Bronchial epithelial cell (primary cell): ENCODE data around the gene KIFAP3. TPM values are rescaled to one million over a fixed set of nuclear protein-coding genes. Genes with fewer than 3 reads are reported as not detected.

ENCODE experiments used
- DNase-seq: peaks from one replicate; pipeline ENCODE4 v3.0.0-alpha.2; 2010; ENCODE audit warnings: low read depth
- FAIRE-seq: peaks from 2 replicates; lab custom pipeline; 2011; peaks lifted over from hg19 to GRCh38; lab: Jason Lieb, UNC
- H3K27me3 ChIP-seq: 2 replicates; pipeline ENCODE4 v1.5.1; 2011; ENCODE audit warnings: low read length; ENCODE audit not compliant: control insufficient read depth, insufficient read depth
- H3K36me3 ChIP-seq: 2 replicates; pipeline ENCODE4 v1.5.1; 2011; ENCODE audit warnings: low read length; ENCODE audit not compliant: control insufficient read depth, insufficient read depth
- H3K4me3 ChIP-seq: 2 replicates; pipeline ENCODE4 v1.5.1; 2011; ENCODE audit warnings: mild to moderate bottlenecking, low read depth, low read length, control low read depth
- total RNA-seq: library from RNA; depleted of rRNA; stranded (reverse); fragments of >200 nt; gene quantifications from 2 replicates; pipeline ENCODE4 v1.2.1, GENCODE V29; 2014
- TF ChIP-seq, protein P1 (sequence below): IDR thresholded peaks from 2 replicates; pipeline ENCODE4 v1.5.1; 2011; ENCODE audit warnings: mild to moderate bottlenecking, moderate library complexity, low read length, control low read depth, inconsistent platforms; ENCODE audit not compliant: insufficient read depth, severe bottlenecking

The KIFAP3 gene
- total RNA-seq, 1 donor from 2014 or later = 11.1 TPM

DNA sequence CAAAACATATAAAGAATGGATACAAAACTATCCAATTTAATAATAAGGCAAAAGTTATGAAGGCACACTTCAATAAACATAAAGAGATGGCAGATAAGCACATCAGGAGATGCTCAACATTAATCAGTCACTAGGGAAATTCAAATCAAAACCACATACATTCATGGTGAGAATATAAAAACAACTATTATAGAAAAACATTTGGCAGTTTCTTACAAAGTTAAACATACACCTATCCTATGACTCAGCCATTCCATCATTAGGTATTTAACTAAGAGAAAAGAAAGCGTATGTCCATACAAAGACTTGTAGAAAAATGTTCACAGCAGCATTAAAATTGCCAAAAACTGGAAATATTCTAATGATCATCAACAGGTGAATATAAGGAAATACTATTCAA, 44.3 kb downstream of the KIFAP3 start:
- TF ChIP-seq, protein P1, sequence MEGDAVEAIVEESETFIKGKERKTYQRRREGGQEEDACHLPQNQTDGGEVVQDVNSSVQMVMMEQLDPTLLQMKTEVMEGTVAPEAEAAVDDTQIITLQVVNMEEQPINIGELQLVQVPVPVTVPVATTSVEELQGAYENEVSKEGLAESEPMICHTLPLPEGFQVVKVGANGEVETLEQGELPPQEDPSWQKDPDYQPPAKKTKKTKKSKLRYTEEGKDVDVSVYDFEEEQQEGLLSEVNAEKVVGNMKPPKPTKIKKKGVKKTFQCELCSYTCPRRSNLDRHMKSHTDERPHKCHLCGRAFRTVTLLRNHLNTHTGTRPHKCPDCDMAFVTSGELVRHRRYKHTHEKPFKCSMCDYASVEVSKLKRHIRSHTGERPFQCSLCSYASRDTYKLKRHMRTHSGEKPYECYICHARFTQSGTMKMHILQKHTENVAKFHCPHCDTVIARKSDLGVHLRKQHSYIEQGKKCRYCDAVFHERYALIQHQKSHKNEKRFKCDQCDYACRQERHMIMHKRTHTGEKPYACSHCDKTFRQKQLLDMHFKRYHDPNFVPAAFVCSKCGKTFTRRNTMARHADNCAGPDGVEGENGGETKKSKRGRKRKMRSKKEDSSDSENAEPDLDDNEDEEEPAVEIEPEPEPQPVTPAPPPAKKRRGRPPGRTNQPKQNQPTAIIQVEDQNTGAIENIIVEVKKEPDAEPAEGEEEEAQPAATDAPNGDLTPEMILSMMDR = no peak
- Histone ChIP-seq H3K36me3 (no peaks in the 10 kb centered on the region), H3K4me3 (no peak overlapping the region), H3K27me3 (no peaks in the 10 kb centered on the region)
- no peak for FAIRE-seq
- DNase-seq = peak; percentile 27

DNA sequence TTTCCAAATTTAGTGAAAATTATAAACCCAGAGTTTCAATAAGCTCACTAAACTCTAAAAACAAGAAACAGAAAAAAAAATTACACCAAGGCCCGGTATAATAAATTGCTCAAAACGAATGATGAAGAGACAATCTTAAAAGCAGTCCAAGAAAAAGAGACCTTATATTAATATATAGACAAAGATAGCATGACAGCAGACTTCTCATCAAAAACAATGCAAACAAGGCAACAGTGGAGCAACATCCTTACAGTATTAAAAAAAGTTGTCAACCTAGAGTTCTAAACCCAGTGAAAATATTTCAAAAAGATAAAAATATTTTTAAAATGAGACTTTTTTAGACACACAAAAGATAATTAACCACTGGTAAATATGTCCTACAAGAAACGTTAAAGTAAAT, 46.7 kb downstream of the KIFAP3 start:
- no peaks in the 10 kb centered on the region for H3K27me3 ChIP-seq
- no peaks in the 10 kb centered on the region for H3K36me3 ChIP-seq
- FAIRE-seq (no peak), DNase-seq (no peak)
- TF ChIP-seq, protein P1 = no peak
- no peak overlapping the region for H3K4me3 ChIP-seq

DNA sequence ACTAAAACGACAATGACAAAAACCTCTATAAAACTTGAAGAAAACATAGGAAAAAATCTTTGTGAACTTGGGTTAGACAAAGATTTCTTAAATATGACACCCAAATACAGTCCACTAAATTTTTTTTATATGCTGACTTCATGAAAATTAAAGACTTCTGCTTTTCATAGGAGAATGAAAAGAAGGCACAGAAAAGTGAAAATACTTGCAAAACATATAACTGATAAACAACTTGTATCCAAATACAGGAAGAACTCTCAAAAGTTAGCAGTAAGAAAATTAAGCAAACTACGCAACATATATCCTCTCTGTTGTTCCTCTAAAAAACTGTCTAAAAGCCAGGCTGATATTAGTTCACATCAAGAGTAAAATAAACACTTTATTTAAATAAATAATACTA, 53.6 kb downstream of the KIFAP3 start:
- FAIRE-seq (no peak), DNase-seq (no peak)
- no peaks in the 10 kb centered on the region for H3K27me3 ChIP-seq
- TF ChIP-seq, protein P1 = no peak
- no peaks in the 10 kb centered on the region for H3K36me3 ChIP-seq
- H3K4me3 ChIP-seq = no peak overlapping the region

DNA sequence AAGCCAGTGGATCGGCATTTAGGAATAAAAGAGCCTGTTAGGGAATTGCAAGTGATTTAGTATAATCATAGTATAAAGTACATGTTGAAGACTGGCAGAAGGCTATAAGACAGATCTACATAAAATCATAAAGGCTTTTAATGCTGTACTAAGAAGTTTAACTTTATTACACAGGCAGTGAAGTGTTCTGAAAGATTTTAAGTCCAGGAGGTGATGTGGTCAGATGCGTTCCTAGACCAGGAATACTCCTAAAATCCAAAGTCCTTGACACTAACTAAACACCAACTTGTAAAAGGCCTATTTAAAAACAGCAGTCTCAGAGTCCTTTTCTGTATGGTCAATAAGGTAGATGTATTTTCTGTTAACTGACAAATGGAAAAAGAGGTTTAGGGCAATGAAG, 57.0 kb downstream of the KIFAP3 start:
- Histone ChIP-seq H3K27me3 (no peaks in the 10 kb centered on the region), H3K4me3 (no peak overlapping the region), H3K36me3 (no peaks in the 10 kb centered on the region)
- DNase-seq = no peak
- TF ChIP-seq, protein P1 = no peak
- no peak for FAIRE-seq

DNA sequence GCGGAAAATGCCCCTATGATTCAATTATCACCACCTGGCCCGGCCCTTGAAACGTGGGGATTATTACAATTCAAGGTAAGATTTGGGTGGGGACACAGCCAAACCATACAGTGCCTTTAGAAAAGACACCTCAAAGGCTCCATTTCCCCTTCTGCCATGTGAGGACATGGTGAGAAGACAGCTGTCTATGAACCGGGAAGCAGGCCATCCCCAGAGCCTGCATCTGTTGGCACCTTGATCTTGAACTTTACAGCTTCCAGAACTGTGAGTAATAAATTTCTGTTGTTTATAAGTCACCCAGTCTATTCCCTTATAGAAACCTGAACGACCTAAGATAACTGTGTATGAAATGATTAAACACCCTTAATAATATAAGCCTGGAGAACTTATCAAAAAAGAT, 61.6 kb downstream of the KIFAP3 start:
- no peak for DNase-seq
- TF ChIP-seq, protein P1 = no peak
- no peaks in the 10 kb centered on the region for H3K27me3 ChIP-seq
- no peak overlapping the region for H3K4me3 ChIP-seq
- no peak for FAIRE-seq
- H3K36me3 ChIP-seq = no peaks in the 10 kb centered on the region

DNA sequence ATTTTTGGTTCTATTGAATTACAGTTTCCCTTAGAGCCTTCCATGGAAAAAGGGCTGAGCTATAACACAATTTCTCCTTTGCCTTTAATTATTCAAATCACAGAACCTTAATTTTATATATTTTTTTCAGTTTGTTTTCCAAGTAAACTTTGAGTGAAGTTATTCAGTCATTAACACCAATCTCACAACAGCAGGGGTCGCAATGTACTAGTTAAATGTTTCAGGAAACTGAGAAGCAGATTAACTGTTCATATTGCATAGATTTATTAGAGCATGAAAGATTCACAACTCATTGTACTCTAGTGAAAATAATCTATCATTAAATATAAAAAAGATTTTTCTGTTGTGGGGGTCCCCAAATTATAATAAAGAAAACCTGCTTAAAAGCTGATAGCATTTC, 64.1 kb downstream of the KIFAP3 start:
- TF ChIP-seq, protein P1 = peak; percentile 11
- peak; percentile 44 for DNase-seq
- no peaks in the 10 kb centered on the region for H3K27me3 ChIP-seq
- no peak overlapping the region for H3K4me3 ChIP-seq
- FAIRE-seq = no peak
- H3K36me3 ChIP-seq = no peaks in the 10 kb centered on the region
